HG02852 (cell line): ENCODE data around the gene RNF103.
"Not testable (repeated sequence)": the region's sequence is repeated elsewhere in the genome, so short reads cannot be mapped to it uniquely, and the experiment has no call there.

Experiments used
- ATAC-seq: cut with Tn5 transposase; IDR thresholded peaks from one replicate; pipeline ENCODE4 v1.9.1; 2021; ENCODE audit warnings: mild to moderate bottlenecking, moderate library complexity; ENCODE audit not compliant: unreplicated experiment

RNF103 gene

GRCh38 chr2:86627550-86627949 lies 3.9 kb upstream of the RNF103 start:
- no peak for ATAC-seq

- no peak for ATAC-seq
These were observed 1.4 kb upstream of the RNF103 start for GRCh38 chr2:86625096-86625495.

- ATAC-seq: no peak
These were observed 542 bp upstream of the RNF103 start for GRCh38 chr2:86624267-86624547.

DNA sequence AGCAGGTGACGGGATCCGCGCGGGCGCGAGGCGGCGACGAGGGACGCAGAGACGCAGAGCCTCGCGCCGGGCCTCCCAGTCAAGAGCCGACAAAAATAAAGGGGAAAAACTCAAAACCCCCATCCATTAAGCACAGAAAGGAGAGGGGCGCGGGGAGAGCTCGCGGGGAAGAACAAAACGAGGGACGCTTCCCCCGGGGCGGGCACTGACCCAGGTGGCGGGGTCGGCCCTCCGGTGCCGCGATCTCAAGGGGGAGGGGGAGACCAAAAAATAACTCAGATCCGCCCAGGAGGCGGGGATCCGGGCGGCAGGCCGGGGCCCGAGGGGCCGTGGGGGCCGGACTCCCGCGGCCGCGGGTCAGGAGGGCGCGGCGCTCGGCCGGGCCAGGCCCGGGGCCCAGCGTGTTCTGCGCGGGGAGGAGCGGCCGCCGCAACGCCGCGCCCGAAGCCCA lies 597 bp downstream of the RNF103 start:
- ATAC-seq: peak; percentile 48

- ATAC-seq: no peak
These were observed 1.1 kb downstream of the RNF103 start for GRCh38 chr2:86622519-86623042.

GRCh38 chr2:86621280-86621943 lies 2.3 kb downstream of the RNF103 start:
- ATAC-seq: no peak

DNA sequence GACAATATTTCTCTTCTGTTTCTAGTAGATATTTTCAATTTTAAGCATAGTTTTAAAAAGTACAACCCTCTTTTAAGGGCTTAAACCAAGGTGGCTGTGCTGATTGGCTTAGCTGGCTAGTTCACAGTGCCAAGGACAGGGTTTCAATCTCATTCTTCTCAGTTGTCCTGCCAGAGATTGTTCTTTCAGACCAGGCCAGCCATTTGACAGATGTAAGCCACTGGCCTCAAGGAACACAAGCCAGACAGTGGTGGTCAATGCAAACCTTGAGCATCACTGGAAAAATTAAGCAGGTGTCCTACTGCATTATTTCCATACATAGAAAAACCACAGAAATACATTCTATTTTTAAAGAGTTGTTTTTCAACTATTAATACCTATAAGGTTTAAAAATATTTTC lies 5.9 kb downstream of the RNF103 start:
- ATAC-seq: no peak

- peak; percentile 65 for ATAC-seq
These were observed 6.5 kb downstream of the RNF103 start for GRCh38 chr2:86617153-86617552.

GRCh38 chr2:86616502-86616901 lies 7.2 kb downstream of the RNF103 start:
- ATAC-seq: no peak

GRCh38 chr2:86615596-86615995 lies 8.1 kb downstream of the RNF103 start:
- no peak for ATAC-seq

- no peak for ATAC-seq
These were observed 10.2 kb downstream of the RNF103 start for GRCh38 chr2:86613515-86613914.

DNA sequence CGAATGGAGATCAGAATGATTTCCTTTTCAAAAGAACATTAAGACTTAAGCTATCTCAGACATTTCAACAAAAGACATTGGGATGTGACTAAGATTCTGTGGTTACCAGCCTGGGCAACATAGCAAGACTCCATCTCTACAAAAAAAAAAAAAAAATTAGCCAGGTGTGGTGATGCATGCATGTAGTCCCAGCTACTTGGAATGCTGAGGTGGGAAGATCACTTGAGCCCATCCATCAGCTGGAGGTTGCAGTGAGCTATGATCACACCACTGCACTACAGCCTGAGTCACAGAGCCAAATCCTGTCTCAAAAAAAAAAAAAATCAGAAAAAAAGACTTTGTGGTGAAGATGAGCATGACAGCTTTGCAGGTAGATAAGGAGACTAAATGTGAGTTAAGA lies 12.8 kb downstream of the RNF103 start:
- ATAC-seq: no peak

GRCh38 chr2:86608832-86609410 lies 14.7 kb downstream of the RNF103 start:
- no peak for ATAC-seq

DNA sequence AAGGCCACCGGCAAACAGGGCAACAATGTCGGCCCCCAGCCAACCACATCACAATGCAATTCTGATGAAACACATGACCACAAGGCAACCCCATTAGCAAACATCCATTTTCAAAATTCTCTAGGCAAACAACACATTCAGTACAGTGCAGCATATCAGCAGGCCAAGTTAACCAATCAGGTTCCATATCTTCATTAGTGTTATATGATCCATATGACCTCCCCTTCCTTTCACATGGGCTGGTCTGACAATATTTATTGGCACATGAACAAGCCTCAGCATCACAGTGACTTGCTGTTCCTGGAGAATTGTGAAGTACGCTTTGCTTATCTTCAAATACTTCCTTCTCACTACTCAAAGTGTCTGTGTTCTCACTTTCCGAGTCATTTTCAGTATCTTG lies 19.8 kb downstream of the RNF103 start:
- ATAC-seq: no peak

- ATAC-seq: no peak
These were observed 24.7 kb downstream of the RNF103 start for GRCh38 chr2:86598966-86599365.

- no peak for ATAC-seq
These were observed 27.5 kb downstream of the RNF103 start for GRCh38 chr2:86596118-86596517.

DNA sequence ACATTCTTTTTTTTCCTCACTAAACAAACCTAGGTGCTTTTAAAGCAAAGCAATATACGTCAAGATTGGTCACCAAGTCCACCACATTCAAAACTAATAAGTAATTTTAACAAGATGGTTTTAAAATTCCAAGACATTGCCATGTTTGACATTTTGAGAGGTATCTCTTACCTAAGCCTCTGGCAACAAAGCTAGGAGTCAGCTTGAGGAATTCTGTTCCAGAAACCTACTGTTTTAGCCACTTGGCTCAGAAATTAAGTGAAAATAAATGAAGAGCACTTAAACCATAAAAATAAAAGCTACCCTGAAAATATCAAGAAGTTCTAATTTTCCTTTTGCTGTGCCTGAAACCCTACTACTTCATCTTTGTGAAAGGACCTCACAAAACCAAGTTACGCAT lies 30.4 kb downstream of the RNF103 start:
- no peak for ATAC-seq

GRCh38 chr2:86592547-86593230 lies 31.0 kb downstream of the RNF103 start:
- no peak for ATAC-seq

DNA sequence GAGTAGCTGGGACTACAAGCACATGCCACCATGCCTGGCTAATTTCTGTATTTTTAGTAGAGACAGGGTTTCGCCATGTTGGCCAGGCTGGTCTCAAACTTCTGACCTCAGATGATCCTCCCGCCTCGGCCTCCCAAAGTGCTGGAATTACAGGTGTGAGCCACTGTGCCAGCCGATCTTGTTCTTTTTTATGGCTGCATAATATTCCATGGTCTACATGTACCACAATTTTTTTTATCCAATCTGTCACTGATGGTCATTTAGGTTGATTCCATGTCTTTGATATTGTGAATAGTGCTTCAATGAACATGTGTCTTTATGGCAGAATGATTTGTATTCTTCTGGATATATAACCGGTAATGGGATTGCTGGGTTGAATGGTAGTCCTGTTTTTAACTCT lies 34.0 kb downstream of the RNF103 start:
- ATAC-seq: not testable (repeated sequence)

DNA sequence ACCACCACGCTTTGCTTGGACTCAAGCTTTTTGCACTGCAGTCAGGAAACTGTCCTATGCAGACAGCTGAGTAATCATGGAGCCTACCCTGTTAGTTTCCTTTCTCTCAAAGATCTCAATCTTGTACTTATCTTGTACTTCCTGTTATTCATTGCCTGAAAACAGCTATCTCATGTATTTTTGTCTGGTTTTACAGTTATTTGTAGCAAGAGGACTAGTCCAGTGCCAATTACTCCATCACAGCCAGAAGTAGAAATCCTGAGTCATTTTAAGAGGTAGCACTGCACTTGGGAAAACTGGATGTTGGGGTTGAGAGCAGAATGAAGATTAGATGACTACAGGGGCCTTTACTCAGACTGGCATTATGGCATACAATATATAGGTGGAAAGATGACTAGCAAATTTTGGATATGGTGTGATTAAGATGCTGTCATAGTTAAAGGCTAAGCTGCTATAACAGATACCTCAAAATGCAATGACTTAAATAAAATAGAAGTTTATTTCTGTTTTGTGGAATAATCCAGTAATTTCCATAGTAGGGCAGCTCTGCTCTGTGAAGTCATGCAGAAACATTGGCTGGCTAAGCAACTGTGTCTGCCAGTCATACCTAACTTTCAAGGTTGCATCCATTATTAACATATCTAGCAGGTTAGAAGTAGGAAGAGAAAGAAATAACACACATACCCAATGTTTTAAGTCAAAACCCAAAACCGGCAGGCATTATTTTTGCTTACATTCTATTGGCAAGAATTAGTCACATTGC lies 39.3 kb downstream of the RNF103 start:
- peak; percentile 60 for ATAC-seq

- no peak for ATAC-seq
These were observed 43.1 kb downstream of the RNF103 start for GRCh38 chr2:86580560-86580959.
